Gastroesophageal sphincter (tissue), 4 donors: ENCODE data around the gene CNKSR1. TPM values are rescaled to one million over a fixed set of nuclear protein-coding genes. Genes with fewer than 3 reads are reported as not detected.

Source experiments
- ATAC-seq: fragments of 150-250 bp; one replicate; pipeline ENCODE4 v1.9.1; 2016; ENCODE audit warnings: mild to moderate bottlenecking, moderate library complexity
- H3K27ac ChIP-seq, 4 donors: fragments of 200-600 bp; sonication (generic) in 3 of 4; 1 replicate in 3 of 4; 2 replicates in 1 of 4; pipeline ENCODE4 v1.5.1; 2016 to 2019
- H3K27me3 ChIP-seq: fragments of 200-600 bp; sonication (generic); one replicate; pipeline ENCODE4 v1.5.1; 2019
- H3K36me3 ChIP-seq, 2 donors: fragments of 200-600 bp; sonication (generic); one replicate each; pipeline ENCODE4 v1.5.1; 2019; ENCODE audit warnings: control low read depth in 1 of 2
- H3K4me1 ChIP-seq, 3 donors: fragments of 200-600 bp; sonication (generic); 1 replicate in 2 of 3; 2 replicates in 1 of 3; pipeline ENCODE4 v1.5.1; 2016 to 2019; ENCODE audit warnings: control low read depth in 2 of 3
- H3K4me3 ChIP-seq, 2 donors: fragments of 200-600 bp; sonication (generic); one replicate each; pipeline ENCODE4 v1.5.1; 2019; ENCODE audit warnings: mild to moderate bottlenecking in 1 of 2, moderate library complexity in 1 of 2
- H3K9me3 ChIP-seq, 3 donors: fragments of 200-600 bp; sonication (generic); one replicate each; pipeline ENCODE4 v1.5.1; 2017 to 2019; ENCODE audit warnings: control low read depth in 2 of 3
- EP300 ChIP-seq: sonication (generic); formaldehyde crosslinking; IDR thresholded peaks from one replicate; pipeline ENCODE4 v1.6.1; 2017; ENCODE audit warnings: antibody characterized with exemption, mild to moderate bottlenecking
- POLR2A ChIP-seq, 2 donors: fragments of 450-650 bp; IDR thresholded peaks; one replicate each; pipeline ENCODE4 v1.6.1; 2017; ENCODE audit warnings: antibody characterized with exemption in 2 of 2, mild to moderate bottlenecking in 2 of 2, moderate library complexity in 1 of 2
- POLR2AphosphoS5 ChIP-seq: sonication (generic); formaldehyde crosslinking; IDR thresholded peaks from one replicate; pipeline ENCODE4 v1.6.1; 2017; ENCODE audit warnings: antibody characterized with exemption
- WGBS, 2 donors: methylation state at CpG; one replicate each; pipeline ENCODE4 v1.1.5; 2018; ENCODE audit warnings: low coverage in 1 of 2; 5-methylcytosine and 5-hydroxymethylcytosine counted together
- total RNA-seq, 4 donors: library from RNA; depleted of rRNA; stranded (reverse); fragments of >200 nt; gene quantifications; one replicate each; pipeline ENCODE4 v1.1.0, GENCODE V29; 2016
- TF ChIP-seq, protein P1 (sequence below), 4 experiments: fragments of 200-600 bp in 2 of 4; fragments of 450-650 bp in 2 of 4; sonication (generic) in 1 of 4; IDR thresholded peaks; one replicate each; pipeline ENCODE4 v1.5.1; 2017 to 2019; ENCODE audit warnings: antibody characterized with exemption in 4 of 4, mild to moderate bottlenecking in 2 of 4, moderate library complexity in 2 of 4

Gene CNKSR1
- total RNA-seq, 4 donors from 2014 or later: 0.81 to 1.7 (median 1.1) TPM; not detected in 1

GRCh38 chr1:26203642-26204318 is 26.5 kb downstream of the CNKSR1 start:
- no peaks in the 10 kb centered on the region for H3K36me3 ChIP-seq
- 67 to 80% methylated on average over 4 to 6 of the region's 9 CpGs for WGBS, 2 donors
- ATAC-seq: no peak

GRCh38 chr1:26210147-26210870 is 33.0 kb downstream of the CNKSR1 start:
- no peak for ATAC-seq
- H3K4me1 ChIP-seq: no peaks in the 10 kb centered on the region
- no peaks in the 10 kb centered on the region for H3K27me3 ChIP-seq
- H3K27ac ChIP-seq: no peak overlapping the region
- H3K4me3 ChIP-seq: no peak overlapping the region
- 59 to 75% methylated on average over 1 to 3 of the region's 5 CpGs for WGBS, 2 donors
- no peaks in the 10 kb centered on the region for H3K9me3 ChIP-seq
- H3K36me3 ChIP-seq: no peaks in the 10 kb centered on the region
- TF ChIP-seq POLR2AphosphoS5: no peak
- TF ChIP-seq POLR2A (IDR thresholded peaks at IDR 0.05): no peak
- no peak for TF ChIP-seq EP300
- TF ChIP-seq, protein P1, sequence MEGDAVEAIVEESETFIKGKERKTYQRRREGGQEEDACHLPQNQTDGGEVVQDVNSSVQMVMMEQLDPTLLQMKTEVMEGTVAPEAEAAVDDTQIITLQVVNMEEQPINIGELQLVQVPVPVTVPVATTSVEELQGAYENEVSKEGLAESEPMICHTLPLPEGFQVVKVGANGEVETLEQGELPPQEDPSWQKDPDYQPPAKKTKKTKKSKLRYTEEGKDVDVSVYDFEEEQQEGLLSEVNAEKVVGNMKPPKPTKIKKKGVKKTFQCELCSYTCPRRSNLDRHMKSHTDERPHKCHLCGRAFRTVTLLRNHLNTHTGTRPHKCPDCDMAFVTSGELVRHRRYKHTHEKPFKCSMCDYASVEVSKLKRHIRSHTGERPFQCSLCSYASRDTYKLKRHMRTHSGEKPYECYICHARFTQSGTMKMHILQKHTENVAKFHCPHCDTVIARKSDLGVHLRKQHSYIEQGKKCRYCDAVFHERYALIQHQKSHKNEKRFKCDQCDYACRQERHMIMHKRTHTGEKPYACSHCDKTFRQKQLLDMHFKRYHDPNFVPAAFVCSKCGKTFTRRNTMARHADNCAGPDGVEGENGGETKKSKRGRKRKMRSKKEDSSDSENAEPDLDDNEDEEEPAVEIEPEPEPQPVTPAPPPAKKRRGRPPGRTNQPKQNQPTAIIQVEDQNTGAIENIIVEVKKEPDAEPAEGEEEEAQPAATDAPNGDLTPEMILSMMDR (IDR thresholded peaks at IDR 0.05): no peak

More at GRCh38 chr1:26203642-26204318, 26.5 kb downstream of the CNKSR1 start:
- no peak overlapping the region for H3K4me3 ChIP-seq
- no peak overlapping the region for H3K27ac ChIP-seq
- TF ChIP-seq EP300 (no peak), POLR2A (IDR thresholded peaks at IDR 0.05) (no peak), POLR2AphosphoS5 (no peak)
- TF ChIP-seq, protein P1 (IDR thresholded peaks at IDR 0.05): no peak
- H3K27me3 ChIP-seq: peaks cover 31% of the 10 kb centered on the region
- peaks cover 0 to 9% (median 0%) of the 10 kb centered on the region in 3 donors for H3K4me1 ChIP-seq
- H3K9me3 ChIP-seq: no peaks in the 10 kb centered on the region

GRCh38 chr1:26212726-26213125 is 35.4 kb downstream of the CNKSR1 start:
- no peak for ATAC-seq
- H3K9me3 ChIP-seq: no peaks in the 10 kb centered on the region
- H3K4me1 ChIP-seq: no peaks in the 10 kb centered on the region
- H3K4me3 ChIP-seq: no peak overlapping the region
- no peak overlapping the region for H3K27ac ChIP-seq
- no peak for TF ChIP-seq POLR2A (IDR thresholded peaks at IDR 0.05)
- TF ChIP-seq, protein P1 (IDR thresholded peaks at IDR 0.05): no peak
- no peak for TF ChIP-seq POLR2AphosphoS5
- no peak for TF ChIP-seq EP300
- WGBS, 2 donors: 69 to 94% methylated on average over 3 to 5 of the region's 5 CpGs
- no peaks in the 10 kb centered on the region for H3K27me3 ChIP-seq
- H3K36me3 ChIP-seq: no peaks in the 10 kb centered on the region

GRCh38 chr1:26213335-26213905 is 36.1 kb downstream of the CNKSR1 start:
- no peaks in the 10 kb centered on the region for H3K4me1 ChIP-seq
- peaks cover 3% of the 10 kb centered on the region for H3K27me3 ChIP-seq
- H3K9me3 ChIP-seq: no peaks in the 10 kb centered on the region
- ATAC-seq: no peak
- TF ChIP-seq POLR2A (IDR thresholded peaks at IDR 0.05) (no peak), POLR2AphosphoS5 (no peak), EP300 (no peak)
- TF ChIP-seq, protein P1 (IDR thresholded peaks at IDR 0.05): no peak
- H3K36me3 ChIP-seq: no peaks in the 10 kb centered on the region
- WGBS, 2 donors: 52 to 75% methylated on average over 2 to 4 of the region's 6 CpGs
- no peak overlapping the region for H3K27ac ChIP-seq
- H3K4me3 ChIP-seq: no peak overlapping the region
